ENCODE measurements around the gene SH3PXD2B.

DNA sequence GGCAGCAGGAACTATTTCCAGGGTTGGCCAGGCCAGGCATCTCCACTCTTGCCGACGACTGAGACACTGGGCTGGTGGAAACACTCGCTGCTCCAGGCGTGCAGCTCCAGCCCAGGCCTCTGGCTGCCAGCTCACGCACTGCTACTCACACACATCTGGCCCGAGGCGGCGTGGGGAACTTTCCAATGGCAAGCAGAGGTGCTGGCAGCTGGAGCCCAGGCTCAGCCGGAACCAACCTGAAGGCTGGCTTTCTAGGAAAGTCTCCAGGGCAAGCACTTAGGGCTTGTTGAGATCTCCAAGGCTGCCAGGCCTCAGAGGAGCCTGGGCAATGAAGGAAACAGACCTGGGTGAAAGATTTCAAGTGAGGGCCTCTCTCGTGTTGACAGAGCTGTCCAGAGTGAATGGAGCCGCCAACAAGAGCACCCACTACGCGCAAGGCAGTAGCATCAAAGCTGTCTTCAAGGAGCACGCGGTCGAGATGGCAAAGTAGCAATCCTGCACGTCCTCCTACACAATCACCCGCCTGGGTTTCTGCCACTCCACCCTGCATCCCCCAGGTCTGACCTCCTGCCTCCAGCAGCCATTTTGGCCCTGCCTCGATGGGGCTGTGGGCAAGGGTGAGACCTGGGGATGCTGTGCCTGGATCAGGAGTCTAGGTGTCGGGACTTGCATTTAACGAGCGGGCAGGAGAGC, 14.4 kb downstream of the SH3PXD2B start:
- no peak for TF ChIP-seq POLR2A (IDR thresholded peaks at IDR 0.05)
- TF ChIP-seq, protein P1, sequence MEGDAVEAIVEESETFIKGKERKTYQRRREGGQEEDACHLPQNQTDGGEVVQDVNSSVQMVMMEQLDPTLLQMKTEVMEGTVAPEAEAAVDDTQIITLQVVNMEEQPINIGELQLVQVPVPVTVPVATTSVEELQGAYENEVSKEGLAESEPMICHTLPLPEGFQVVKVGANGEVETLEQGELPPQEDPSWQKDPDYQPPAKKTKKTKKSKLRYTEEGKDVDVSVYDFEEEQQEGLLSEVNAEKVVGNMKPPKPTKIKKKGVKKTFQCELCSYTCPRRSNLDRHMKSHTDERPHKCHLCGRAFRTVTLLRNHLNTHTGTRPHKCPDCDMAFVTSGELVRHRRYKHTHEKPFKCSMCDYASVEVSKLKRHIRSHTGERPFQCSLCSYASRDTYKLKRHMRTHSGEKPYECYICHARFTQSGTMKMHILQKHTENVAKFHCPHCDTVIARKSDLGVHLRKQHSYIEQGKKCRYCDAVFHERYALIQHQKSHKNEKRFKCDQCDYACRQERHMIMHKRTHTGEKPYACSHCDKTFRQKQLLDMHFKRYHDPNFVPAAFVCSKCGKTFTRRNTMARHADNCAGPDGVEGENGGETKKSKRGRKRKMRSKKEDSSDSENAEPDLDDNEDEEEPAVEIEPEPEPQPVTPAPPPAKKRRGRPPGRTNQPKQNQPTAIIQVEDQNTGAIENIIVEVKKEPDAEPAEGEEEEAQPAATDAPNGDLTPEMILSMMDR (IDR thresholded peaks at IDR 0.05): no peak
- TF ChIP-seq EP300 (IDR thresholded peaks at IDR 0.05): no peak

Data from upper lobe of left lung (tissue), 4 donors.